Measurements from ENCODE around the gene EIF4H. TPM values are rescaled to one million over a fixed set of nuclear protein-coding genes. Genes with fewer than 3 reads are reported as not detected.
A peak's percentile ranks its signal among the peaks of the same experiment; 100 is the strongest.
"Not testable (repeated sequence)": the region's sequence is repeated elsewhere in the genome, so short reads cannot be mapped to it uniquely, and the experiment has no call there.

Gene EIF4H
- total and polyA plus RNA-seq, 2 donors = 157 to 164 TPM

GRCh38 chr7:74199551-74200355 lies 25.6 kb downstream of the EIF4H start:
- Histone ChIP-seq H3K27me3 (ENCODE audit: control insufficient read depth in 2 of 2, insufficient read depth in 1 of 2, low read length in 1 of 2) (no peaks in the 10 kb centered on the region), H3K4me3 (ENCODE audit: low read length in 2 of 2) (no peak overlapping the region), H3K36me3 (ENCODE audit: control insufficient read depth in 2 of 2, insufficient read depth in 2 of 2, low read length in 1 of 2) (peaks cover 21 to 24% of the 10 kb centered on the region in 2 donors), H3K27ac (ENCODE audit: low read depth in 1 of 2, low read length in 1 of 2) (no peak overlapping the region), H3K4me1 (ENCODE audit: control insufficient read depth in 2 of 2, insufficient read depth in 2 of 2, low read length in 2 of 2) (peaks cover 0 to 9% of the 10 kb centered on the region in 2 donors), H3K9me3 (ENCODE audit: control insufficient read depth in 2 of 2, insufficient read depth in 1 of 2, low read length in 1 of 2) (no peaks in the 10 kb centered on the region)
- 96% methylated on average over 19 of the region's 19 CpGs for WGBS
- no peak for DNase-seq (ENCODE audit: low read depth in 6 of 9, low spot score in 9 of 9)

- Histone ChIP-seq H3K36me3 (ENCODE audit: control insufficient read depth in 2 of 2, insufficient read depth in 2 of 2, low read length in 1 of 2) (peaks cover 5 to 11% of the 10 kb centered on the region in 2 donors), H3K9me3 (ENCODE audit: control insufficient read depth in 2 of 2, insufficient read depth in 1 of 2, low read length in 1 of 2) (no peaks in the 10 kb centered on the region), H3K27ac (ENCODE audit: low read depth in 1 of 2, low read length in 1 of 2) (no peak overlapping the region), H3K4me3 (ENCODE audit: low read length in 2 of 2) (no peak overlapping the region), H3K4me1 (ENCODE audit: control insufficient read depth in 2 of 2, insufficient read depth in 2 of 2, low read length in 2 of 2) (peaks cover 2 to 9% of the 10 kb centered on the region in 2 donors), H3K27me3 (ENCODE audit: control insufficient read depth in 2 of 2, insufficient read depth in 1 of 2, low read length in 1 of 2) (no peaks in the 10 kb centered on the region)
- DNase-seq (ENCODE audit: low read depth in 6 of 9, low spot score in 9 of 9) = peak in 5 of 9 donors; percentile 21 to 62 (median 33)
- 10% methylated on average over 12 of the region's 12 CpGs for WGBS
Observed at GRCh38 chr7:74202841-74203556, 28.8 kb downstream of the EIF4H start.

GRCh38 chr7:74203956-74204618 lies 29.9 kb downstream of the EIF4H start:
- no peaks in the 10 kb centered on the region for H3K9me3 ChIP-seq (ENCODE audit: control insufficient read depth in 2 of 2, insufficient read depth in 1 of 2, low read length in 1 of 2)
- no peaks in the 10 kb centered on the region for H3K27me3 ChIP-seq (ENCODE audit: control insufficient read depth in 2 of 2, insufficient read depth in 1 of 2, low read length in 1 of 2)
- H3K4me1 ChIP-seq (ENCODE audit: control insufficient read depth in 2 of 2, insufficient read depth in 2 of 2, low read length in 2 of 2) = peaks cover 2 to 9% of the 10 kb centered on the region in 2 donors
- no peak overlapping the region for H3K4me3 ChIP-seq (ENCODE audit: low read length in 2 of 2)
- no peak for DNase-seq (ENCODE audit: low read depth in 6 of 9, low spot score in 9 of 9)
- H3K36me3 ChIP-seq (ENCODE audit: control insufficient read depth in 2 of 2, insufficient read depth in 2 of 2, low read length in 1 of 2) = peaks cover 0 to 8% of the 10 kb centered on the region in 2 donors
- 100% methylated on average over 1 of the region's 1 CpG for WGBS
- H3K27ac ChIP-seq (ENCODE audit: low read depth in 1 of 2, low read length in 1 of 2) = no peak overlapping the region

- DNase-seq (ENCODE audit: low read depth in 6 of 9, low spot score in 9 of 9); H3K4me3 ChIP-seq (ENCODE audit: low read length in 2 of 2); H3K27me3 ChIP-seq (ENCODE audit: control insufficient read depth in 2 of 2, insufficient read depth in 1 of 2, low read length in 1 of 2); H3K9me3 ChIP-seq (ENCODE audit: control insufficient read depth in 2 of 2, insufficient read depth in 1 of 2, low read length in 1 of 2); H3K27ac ChIP-seq (ENCODE audit: low read depth in 1 of 2, low read length in 1 of 2); H3K36me3 ChIP-seq (ENCODE audit: control insufficient read depth in 2 of 2, insufficient read depth in 2 of 2, low read length in 1 of 2): not testable (repeated sequence)
- H3K4me1 ChIP-seq (ENCODE audit: control insufficient read depth in 2 of 2, insufficient read depth in 2 of 2, low read length in 2 of 2) = peaks cover 2 to 15% of the 10 kb centered on the region in 2 donors
- 93% methylated on average over 10 of the region's 10 CpGs for WGBS
Observed at GRCh38 chr7:74206052-74206451, 31.9 kb downstream of the EIF4H start.

- H3K36me3 ChIP-seq (ENCODE audit: control insufficient read depth in 2 of 2, insufficient read depth in 2 of 2, low read length in 1 of 2) = peaks cover 0 to 4% of the 10 kb centered on the region in 2 donors
- peak in 8 of 9 donors; percentile 35 to 77 (median 64) for DNase-seq (ENCODE audit: low read depth in 6 of 9, low spot score in 9 of 9)
Observed at GRCh38 chr7:74206589-74207120, 32.5 kb downstream of the EIF4H start.

GRCh38 chr7:74207586-74207985 lies 33.4 kb downstream of the EIF4H start:
- Histone ChIP-seq H3K4me3 (ENCODE audit: low read length in 2 of 2) (no peak overlapping the region), H3K27ac (ENCODE audit: low read depth in 1 of 2, low read length in 1 of 2) (no peak overlapping the region), H3K27me3 (ENCODE audit: control insufficient read depth in 2 of 2, insufficient read depth in 1 of 2, low read length in 1 of 2) (peaks cover 0 to 6% of the 10 kb centered on the region in 2 donors), H3K36me3 (ENCODE audit: control insufficient read depth in 2 of 2, insufficient read depth in 2 of 2, low read length in 1 of 2) (peaks cover 0 to 4% of the 10 kb centered on the region in 2 donors), H3K4me1 (ENCODE audit: control insufficient read depth in 2 of 2, insufficient read depth in 2 of 2, low read length in 2 of 2) (peaks cover 2 to 15% of the 10 kb centered on the region in 2 donors), H3K9me3 (ENCODE audit: control insufficient read depth in 2 of 2, insufficient read depth in 1 of 2, low read length in 1 of 2) (no peaks in the 10 kb centered on the region)
- no peak for DNase-seq (ENCODE audit: low read depth in 6 of 9, low spot score in 9 of 9)
- 95% methylated on average over 11 of the region's 11 CpGs for WGBS

More at GRCh38 chr7:74206589-74207120, 32.5 kb downstream of the EIF4H start:
- Histone ChIP-seq H3K9me3 (ENCODE audit: control insufficient read depth in 2 of 2, insufficient read depth in 1 of 2, low read length in 1 of 2) (no peaks in the 10 kb centered on the region), H3K4me1 (ENCODE audit: control insufficient read depth in 2 of 2, insufficient read depth in 2 of 2, low read length in 2 of 2) (peaks cover 2 to 15% of the 10 kb centered on the region in 2 donors), H3K27me3 (ENCODE audit: control insufficient read depth in 2 of 2, insufficient read depth in 1 of 2, low read length in 1 of 2) (peaks cover 0 to 6% of the 10 kb centered on the region in 2 donors), H3K4me3 (ENCODE audit: low read length in 2 of 2) (no peak overlapping the region), H3K27ac (ENCODE audit: low read depth in 1 of 2, low read length in 1 of 2) (no peak overlapping the region)
- WGBS = 26% methylated on average over 23 of the region's 23 CpGs

GRCh38 chr7:74208241-74208640 lies 34.1 kb downstream of the EIF4H start:
- not testable (repeated sequence) for H3K27me3 ChIP-seq (ENCODE audit: control insufficient read depth in 2 of 2, insufficient read depth in 1 of 2, low read length in 1 of 2); H3K4me3 ChIP-seq (ENCODE audit: low read length in 2 of 2); H3K9me3 ChIP-seq (ENCODE audit: control insufficient read depth in 2 of 2, insufficient read depth in 1 of 2, low read length in 1 of 2); H3K36me3 ChIP-seq (ENCODE audit: control insufficient read depth in 2 of 2, insufficient read depth in 2 of 2, low read length in 1 of 2); DNase-seq (ENCODE audit: low read depth in 6 of 9, low spot score in 9 of 9); H3K27ac ChIP-seq (ENCODE audit: low read depth in 1 of 2, low read length in 1 of 2)
- 90% methylated on average over 7 of the region's 7 CpGs for WGBS
- H3K4me1 ChIP-seq (ENCODE audit: control insufficient read depth in 2 of 2, insufficient read depth in 2 of 2, low read length in 2 of 2) = peaks cover 2 to 12% of the 10 kb centered on the region in 2 donors

GRCh38 chr7:74212661-74213060 lies 38.5 kb downstream of the EIF4H start:
- Histone ChIP-seq H3K4me1 (ENCODE audit: control insufficient read depth in 2 of 2, insufficient read depth in 2 of 2, low read length in 2 of 2) (peaks cover 0 to 21% of the 10 kb centered on the region in 2 donors), H3K27ac (ENCODE audit: low read depth in 1 of 2, low read length in 1 of 2) (no peak overlapping the region), H3K36me3 (ENCODE audit: control insufficient read depth in 2 of 2, insufficient read depth in 2 of 2, low read length in 1 of 2) (peaks cover 0 to 2% of the 10 kb centered on the region in 2 donors), H3K4me3 (ENCODE audit: low read length in 2 of 2) (no peak overlapping the region), H3K27me3 (ENCODE audit: control insufficient read depth in 2 of 2, insufficient read depth in 1 of 2, low read length in 1 of 2) (peaks cover 0 to 6% of the 10 kb centered on the region in 2 donors), H3K9me3 (ENCODE audit: control insufficient read depth in 2 of 2, insufficient read depth in 1 of 2, low read length in 1 of 2) (no peaks in the 10 kb centered on the region)
- DNase-seq (ENCODE audit: low read depth in 6 of 9, low spot score in 9 of 9) = no peak
- WGBS = 96% methylated on average over 11 of the region's 11 CpGs

Measured in thymus (tissue), 11 donors.